T-cell (primary cell): ENCODE results near the gene SPRED1. TPM values are rescaled to one million over a fixed set of nuclear protein-coding genes. Genes with fewer than 3 reads are reported as not detected.

Experiments used
- ATAC-seq, 4 experiments: fragments of 200-7000 bp in 3 of 4; fragments of 150-1000 bp in 1 of 4; cut with Tn5 transposase; replicated peaks in 1 of 4; 1 replicate in 3 of 4; 2 replicates in 1 of 4; pipeline ENCODE4 v1.10.0; 2021; ENCODE audit warnings: moderate library complexity in 3 of 4, mild to moderate bottlenecking in 2 of 4, moderate number of reproducible peaks in 1 of 4
- CTCF ChIA-PET, 2 donors: fragments of 300-600 bp; sonication (Branson Sonifier 250); formaldehyde crosslinking; loops; one replicate each; lab custom pipeline; 2022; ENCODE audit warnings: antibody characterized with exemption in 2 of 2; lab: Charles Lee
- POLR2A ChIA-PET, 2 donors: fragments of 300-600 bp; sonication (Branson Sonifier 250); formaldehyde crosslinking; loops; one replicate each; lab custom pipeline; 2022; ENCODE audit warnings: antibody characterized with exemption in 2 of 2; lab: Charles Lee
- DNase-seq, 35 experiments: peaks; one replicate each; pipeline versions ENCODE4 v3.0.0 to v3.0.0-alpha.2; 2013 to 2023
- H3K27ac ChIP-seq: one replicate; pipeline ENCODE4 v1.5.1; 2013; ENCODE audit warnings: low read length
- H3K27me3 ChIP-seq, 2 experiments: replicated peaks in 1 of 2; 1 replicate in 1 of 2; 2 replicates in 1 of 2; pipeline versions ENCODE4 v1.6.1 to v1.7.0; 2013; ENCODE audit warnings: low read length in 1 of 2, mixed read lengths in 1 of 2; ENCODE audit not compliant: control insufficient read depth in 2 of 2, insufficient read depth in 2 of 2; ENCODE audit errors: extremely low read depth in 1 of 2
- H3K36me3 ChIP-seq, 2 donors: 1 replicate in 1 of 2; 2 replicates in 1 of 2; pipeline versions ENCODE4 v1.6.1 to v1.7.0; 2013; ENCODE audit warnings: low read length in 1 of 2; ENCODE audit not compliant: control insufficient read depth in 2 of 2, insufficient read depth in 1 of 2; ENCODE audit errors: extremely low read depth in 1 of 2
- H3K4me1 ChIP-seq, 2 experiments: 1 replicate in 1 of 2; 2 replicates in 1 of 2; pipeline versions ENCODE4 v1.6.1 to v1.7.0; 2013; ENCODE audit warnings: low read length in 2 of 2, mixed read lengths in 1 of 2; ENCODE audit not compliant: insufficient read depth in 2 of 2, control insufficient read depth in 1 of 2; ENCODE audit errors: extremely low read depth in 1 of 2
- H3K4me3 ChIP-seq, 2 donors: 1 replicate in 1 of 2; 2 replicates in 1 of 2; pipeline versions ENCODE4 v1.5.1 to v1.7.0; 2013; ENCODE audit warnings: mild to moderate bottlenecking in 2 of 2, low read length in 1 of 2, moderate library complexity in 1 of 2; ENCODE audit not compliant: control insufficient read depth in 1 of 2; ENCODE audit errors: extremely low read depth in 1 of 2
- H3K9me3 ChIP-seq: 2 replicates; pipeline ENCODE4 v1.7.0; 2013
- H3K27ac Mint-ChIP-seq, 2 donors: one replicate each; pipeline ENCODE4 v1.8.0; 2020 to 2021; ENCODE audit warnings: mild to moderate bottlenecking in 2 of 2, mixed read lengths in 2 of 2
- H3K27me3 Mint-ChIP-seq, 2 donors: one replicate each; pipeline ENCODE4 v1.8.0; 2021 to 2022; ENCODE audit warnings: mixed read lengths in 2 of 2
- H3K36me3 Mint-ChIP-seq: one replicate; pipeline ENCODE4 v1.8.0; 2021; ENCODE audit warnings: mixed read lengths
- H3K4me1 Mint-ChIP-seq, 3 donors: one replicate each; pipeline ENCODE4 v1.8.0; 2020 to 2022; ENCODE audit warnings: mixed read lengths in 3 of 3, mild to moderate bottlenecking in 1 of 3
- H3K4me3 Mint-ChIP-seq, 3 donors: one replicate each; pipeline ENCODE4 v1.8.0; 2020 to 2022; ENCODE audit warnings: mild to moderate bottlenecking in 3 of 3, mixed read lengths in 3 of 3, moderate library complexity in 3 of 3
- H3K9me3 Mint-ChIP-seq, 3 donors: one replicate each; pipeline ENCODE4 v1.8.0; 2020 to 2022; ENCODE audit warnings: mixed read lengths in 3 of 3
- WGBS: methylation state at CpG from one replicate; pipeline ENCODE4 v1.1.5; 2013; ENCODE audit warnings: missing lambda C conversion rate; ENCODE audit not compliant: insufficient coverage; 5-methylcytosine and 5-hydroxymethylcytosine counted together
- total RNA-seq, 35 experiments: library from RNA in 6 of 35; stranded (reverse) in 6 of 35; fragments of 120-200 nt in 1 of 35; gene quantifications; one replicate each; pipeline versions ENCODE4 v1.2.1 to v1.2.4 and lab custom pipeline; 2013 to 2026

The SPRED1 gene
- total RNA-seq, 5 donors from 2014 or later (not counting 1 experiment from before 2014, with no cell fraction given) = 0.13 to 0.72 (median 0.39) TPM

GRCh38 chr15:38259134-38259533 lies 6.5 kb downstream of the SPRED1 start:
- Histone ChIP-seq H3K4me3 (no peak overlapping the region), H3K36me3 (no peaks in the 10 kb centered on the region), H3K27ac (no peak overlapping the region), H3K9me3 (no peaks in the 10 kb centered on the region), H3K27me3 (no peaks in the 10 kb centered on the region), H3K4me1 (peaks cover 0 to under 1% of the 10 kb centered on the region in 2 experiments)
- CTCF ChIA-PET = no interaction called here
- Mint-ChIP-seq H3K27ac (no peak overlapping the region), H3K27me3 (peaks cover 0 to 5% of the 10 kb centered on the region in 2 donors), H3K4me1 (peaks cover 5 to 6% (median 6%) of the 10 kb centered on the region in 3 donors), H3K9me3 (no peaks in the 10 kb centered on the region), H3K4me3 (no peak overlapping the region), H3K36me3 (no peaks in the 10 kb centered on the region)
- ATAC-seq = no peak
- DNase-seq = no peak
- POLR2A ChIA-PET = no interaction called here
- 86% methylated on average over 2 of the region's 2 CpGs for WGBS

- H3K27me3 ChIP-seq = no peaks in the 10 kb centered on the region
- Mint-ChIP-seq H3K4me1 (no peaks in the 10 kb centered on the region), H3K27me3 (peaks cover 0 to 5% of the 10 kb centered on the region in 2 donors), H3K36me3 (no peaks in the 10 kb centered on the region), H3K4me3 (no peak overlapping the region), H3K27ac (no peak overlapping the region), H3K9me3 (no peaks in the 10 kb centered on the region)
- no peak overlapping the region for H3K27ac ChIP-seq
- DNase-seq (no peak), ATAC-seq (no peak)
- H3K9me3 ChIP-seq = no peaks in the 10 kb centered on the region
- no CpG with 5 or more reads among the region's 2 CpGs for WGBS
- H3K4me3 ChIP-seq = no peak overlapping the region
- CTCF ChIA-PET = no interaction called here
- H3K4me1 ChIP-seq = no peaks in the 10 kb centered on the region
- no peaks in the 10 kb centered on the region for H3K36me3 ChIP-seq
- POLR2A ChIA-PET = no interaction called here
Observed at GRCh38 chr15:38260077-38260476, 7.4 kb downstream of the SPRED1 start.

GRCh38 chr15:38263251-38263650 lies 10.6 kb downstream of the SPRED1 start:
- H3K9me3 Mint-ChIP-seq = no peaks in the 10 kb centered on the region
- DNase-seq (no peak), ATAC-seq (no peak)
- no peaks in the 10 kb centered on the region for H3K4me1 Mint-ChIP-seq
- no peaks in the 10 kb centered on the region for H3K36me3 ChIP-seq
- ChIA-PET CTCF (no interaction called here), POLR2A (no interaction called here)
- no peak overlapping the region for H3K4me3 Mint-ChIP-seq
- WGBS = 96% methylated on average over 3 of the region's 3 CpGs
- H3K36me3 Mint-ChIP-seq = no peaks in the 10 kb centered on the region
- H3K27me3 Mint-ChIP-seq = peaks cover 0 to 5% of the 10 kb centered on the region in 2 donors
- no peak overlapping the region for H3K27ac Mint-ChIP-seq
- no peaks in the 10 kb centered on the region for H3K27me3 ChIP-seq
- no peaks in the 10 kb centered on the region for H3K9me3 ChIP-seq
- H3K4me1 ChIP-seq = no peaks in the 10 kb centered on the region
- H3K4me3 ChIP-seq = no peak overlapping the region
- H3K27ac ChIP-seq = no peak overlapping the region

GRCh38 chr15:38263996-38264395 lies 11.4 kb downstream of the SPRED1 start:
- ATAC-seq = no peak
- DNase-seq = no peak
- no peak overlapping the region for H3K4me3 Mint-ChIP-seq
- Histone ChIP-seq H3K4me3 (no peak overlapping the region), H3K36me3 (no peaks in the 10 kb centered on the region), H3K27me3 (no peaks in the 10 kb centered on the region), H3K4me1 (no peaks in the 10 kb centered on the region), H3K9me3 (no peaks in the 10 kb centered on the region), H3K27ac (no peak overlapping the region)
- H3K27me3 Mint-ChIP-seq = peaks cover 0 to 5% of the 10 kb centered on the region in 2 donors
- 100% methylated on average over 1 of the region's 3 CpGs for WGBS
- no peaks in the 10 kb centered on the region for H3K36me3 Mint-ChIP-seq
- no peak overlapping the region for H3K27ac Mint-ChIP-seq
- no peaks in the 10 kb centered on the region for H3K4me1 Mint-ChIP-seq
- no peaks in the 10 kb centered on the region for H3K9me3 Mint-ChIP-seq
- POLR2A ChIA-PET = interaction anchor here in 1 of 2 donors (0.9 kb wide), 1 partner anchor 143 kb away, joined by 3 read pairs; no protein-coding TSS in a partner anchor
- CTCF ChIA-PET = no interaction called here

- no peak overlapping the region for H3K27ac Mint-ChIP-seq
- POLR2A ChIA-PET = no interaction called here
- no peaks in the 10 kb centered on the region for H3K9me3 Mint-ChIP-seq
Observed at GRCh38 chr15:38266247-38266986, 13.8 kb downstream of the SPRED1 start.

GRCh38 chr15:38267421-38268022 lies 14.9 kb downstream of the SPRED1 start:
- no peak for ATAC-seq
- H3K9me3 ChIP-seq = no peaks in the 10 kb centered on the region
- no peaks in the 10 kb centered on the region for H3K4me1 ChIP-seq
- DNase-seq = no peak
- no peak overlapping the region for H3K27ac ChIP-seq
- no peak overlapping the region for H3K4me3 Mint-ChIP-seq
- no peak overlapping the region for H3K27ac Mint-ChIP-seq
- no peaks in the 10 kb centered on the region for H3K36me3 ChIP-seq
- H3K9me3 Mint-ChIP-seq = no peaks in the 10 kb centered on the region
- H3K27me3 ChIP-seq = peaks cover 0 to 2% of the 10 kb centered on the region in 2 experiments
- no peaks in the 10 kb centered on the region for H3K4me1 Mint-ChIP-seq
- no peak overlapping the region for H3K4me3 ChIP-seq
- H3K27me3 Mint-ChIP-seq = no peaks in the 10 kb centered on the region
- CTCF ChIA-PET = no interaction called here
- no CpG with 5 or more reads among the region's 3 CpGs for WGBS
- no peaks in the 10 kb centered on the region for H3K36me3 Mint-ChIP-seq
- POLR2A ChIA-PET = no interaction called here

More at GRCh38 chr15:38266247-38266986, 13.8 kb downstream of the SPRED1 start:
- 94% methylated on average over 2 of the region's 7 CpGs for WGBS
- ATAC-seq (no peak), DNase-seq (no peak)
- Mint-ChIP-seq H3K36me3 (no peaks in the 10 kb centered on the region), H3K4me3 (no peak overlapping the region), H3K4me1 (no peaks in the 10 kb centered on the region), H3K27me3 (no peaks in the 10 kb centered on the region)
- no peak overlapping the region for H3K27ac ChIP-seq
- CTCF ChIA-PET = no interaction called here
- H3K4me3 ChIP-seq = no peak overlapping the region
- no peaks in the 10 kb centered on the region for H3K4me1 ChIP-seq
- H3K9me3 ChIP-seq = no peaks in the 10 kb centered on the region
- no peaks in the 10 kb centered on the region for H3K36me3 ChIP-seq
- H3K27me3 ChIP-seq = peaks cover 0 to 2% of the 10 kb centered on the region in 2 experiments
